GM19463 (cell line): ENCODE measurements around the gene GRIK4.

Source experiments
- ATAC-seq: cut with Tn5 transposase; IDR thresholded peaks from one replicate; pipeline ENCODE4 v1.9.1; 2021; ENCODE audit warnings: mild to moderate bottlenecking, moderate library complexity; ENCODE audit not compliant: unreplicated experiment

Gene GRIK4

GRCh38 chr11:120931057-120931779, 419.7 kb downstream of the GRIK4 start:
- ATAC-seq: no peak

- no peak for ATAC-seq
These were observed 420.9 kb downstream of the GRIK4 start for GRCh38 chr11:120932305-120932915.

GRCh38 chr11:120936356-120936755, 424.8 kb downstream of the GRIK4 start:
- ATAC-seq: no peak

GRCh38 chr11:120937501-120937900, 426.0 kb downstream of the GRIK4 start:
- no peak for ATAC-seq

- no peak for ATAC-seq
These were observed 426.7 kb downstream of the GRIK4 start for GRCh38 chr11:120938260-120938659.

GRCh38 chr11:120940160-120940848, 428.8 kb downstream of the GRIK4 start:
- no peak for ATAC-seq

GRCh38 chr11:120941000-120941399, 429.5 kb downstream of the GRIK4 start:
- no peak for ATAC-seq

- ATAC-seq: no peak
These were observed 431.2 kb downstream of the GRIK4 start for GRCh38 chr11:120942701-120943100.

GRCh38 chr11:120945042-120945441, 433.5 kb downstream of the GRIK4 start:
- no peak for ATAC-seq

GRCh38 chr11:120950880-120951279, 439.3 kb downstream of the GRIK4 start:
- no peak for ATAC-seq

- ATAC-seq: peak; percentile 39
These were observed 441.2 kb downstream of the GRIK4 start for GRCh38 chr11:120952461-120953434.

- ATAC-seq: no peak
These were observed 442.8 kb downstream of the GRIK4 start for GRCh38 chr11:120954381-120954780.

GRCh38 chr11:120956710-120957495, 445.4 kb downstream of the GRIK4 start:
- ATAC-seq: no peak

- ATAC-seq: no peak
These were observed 446.6 kb downstream of the GRIK4 start for GRCh38 chr11:120958185-120958584.

GRCh38 chr11:120959189-120959588, 447.6 kb downstream of the GRIK4 start:
- no peak for ATAC-seq

GRCh38 chr11:120964857-120965256, 453.3 kb downstream of the GRIK4 start:
- ATAC-seq: no peak

- ATAC-seq: no peak
These were observed 455.3 kb downstream of the GRIK4 start for GRCh38 chr11:120966840-120967239.

- no peak for ATAC-seq
These were observed 458.4 kb downstream of the GRIK4 start for GRCh38 chr11:120969993-120970392.

- no peak for ATAC-seq
These were observed 460.3 kb downstream of the GRIK4 start for GRCh38 chr11:120971825-120972224.

- no peak for ATAC-seq
These were observed 461.1 kb downstream of the GRIK4 start for GRCh38 chr11:120972621-120973020.
